ENCODE data around the gene STK24.

- TF ChIP-seq EZH2 (IDR thresholded peaks at IDR 0.05): no peak
- no peak for TF ChIP-seq POLR2AphosphoS5 (IDR thresholded peaks at IDR 0.05; ENCODE audit: borderline replicate concordance, low read depth, low read length)
- no peak for TF ChIP-seq FOXP2 (optimal IDR thresholded peaks at IDR 0.05; ENCODE audit: control extremely low read depth, extremely low read length, insufficient read depth)
These were observed 35.2 kb downstream of the STK24 start for GRCh38 chr13:98541701-98542203.
